ENCODE data around the gene CSDE1.
"Not testable (repeated sequence)": the region's sequence is repeated elsewhere in the genome, so short reads cannot be mapped to it uniquely, and the experiment has no call there.

CSDE1 gene

DNA sequence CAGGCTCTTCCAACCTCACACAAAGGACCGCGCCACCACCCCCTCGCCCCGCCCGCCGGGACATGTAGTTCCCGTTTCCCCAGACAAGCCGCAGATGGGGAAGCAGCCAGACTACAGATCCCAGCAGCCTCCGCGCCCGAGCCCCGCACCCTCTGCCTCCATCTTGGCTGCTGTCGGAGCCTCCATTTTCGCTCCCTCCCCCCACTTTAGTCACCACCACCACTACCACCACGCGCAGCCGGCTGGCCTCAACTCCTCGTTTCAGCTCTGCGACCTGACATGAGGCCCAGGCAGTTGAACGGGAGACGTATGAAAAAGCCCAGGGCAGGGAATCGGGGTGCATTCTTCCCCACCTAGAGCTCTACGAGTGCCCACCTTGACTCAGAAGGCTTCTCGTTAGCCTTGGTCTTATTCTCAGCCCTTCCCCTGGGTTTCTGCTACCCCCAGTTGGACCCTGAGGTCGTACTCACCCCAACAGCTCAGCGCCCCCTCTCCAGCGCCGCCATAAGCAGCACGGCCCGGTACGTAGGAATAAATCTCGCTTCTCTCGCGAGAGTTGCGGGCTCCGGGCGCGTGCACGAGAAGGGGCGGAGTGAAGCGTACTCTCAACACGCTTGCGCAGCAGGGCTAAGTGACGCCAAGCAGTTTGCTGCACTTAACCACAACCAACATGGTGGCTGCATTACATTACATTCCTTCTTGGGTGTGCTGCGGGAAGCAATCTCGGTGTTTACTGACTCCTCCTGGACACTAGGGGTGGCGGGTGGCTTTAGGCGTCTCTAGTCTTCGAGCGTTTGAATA, at the start of gene CSDE1:
Gene CSDE1, minus strand, starts transcription at position 530 of the 801 bp plus-strand sequence. CDS start 18,094 bp downstream, outside the sequence.
- DNase-seq: peak; percentile 98

DNA sequence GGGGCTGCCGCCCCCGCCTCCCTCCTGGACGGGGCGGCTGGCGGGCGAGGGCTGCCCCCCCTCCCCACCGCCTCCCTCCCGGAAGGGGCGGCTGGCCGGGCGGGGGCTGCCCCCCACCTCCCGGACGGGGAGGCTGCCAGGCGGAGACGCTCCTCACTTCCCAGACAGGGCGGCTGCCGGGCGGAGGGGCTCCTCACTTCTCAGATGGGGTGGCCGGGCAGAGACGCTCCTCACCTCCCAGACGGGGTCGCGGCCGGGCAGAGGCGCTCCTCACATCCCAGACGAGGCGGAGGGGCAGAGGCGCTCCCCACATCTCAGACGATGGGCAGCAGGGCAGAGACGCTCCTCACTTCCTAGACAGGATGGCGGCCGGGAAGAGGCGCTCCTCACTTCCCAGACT, 46.7 kb upstream of the CSDE1 start:
- DNase-seq: not testable (repeated sequence)

DNA sequence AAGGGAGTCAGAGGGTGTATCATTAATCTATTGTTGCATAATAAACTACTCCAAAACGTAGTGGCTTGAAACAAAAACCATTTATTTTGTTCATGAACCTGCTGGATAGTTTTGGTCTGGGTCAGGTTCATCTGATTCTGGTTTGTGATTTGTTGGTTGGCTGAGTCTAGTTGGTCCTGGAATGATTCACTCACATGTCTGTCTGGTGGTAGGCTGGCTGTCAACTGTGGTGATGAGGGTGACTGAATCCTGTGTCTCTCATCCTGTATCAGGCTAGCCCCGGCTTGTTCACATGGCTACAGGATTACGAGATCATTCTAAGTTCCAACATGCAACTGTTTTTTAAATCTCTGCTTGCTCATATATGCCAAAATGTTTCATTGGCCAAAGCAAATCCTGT, 45.2 kb upstream of the CSDE1 start:
- DNase-seq: no peak

DNA sequence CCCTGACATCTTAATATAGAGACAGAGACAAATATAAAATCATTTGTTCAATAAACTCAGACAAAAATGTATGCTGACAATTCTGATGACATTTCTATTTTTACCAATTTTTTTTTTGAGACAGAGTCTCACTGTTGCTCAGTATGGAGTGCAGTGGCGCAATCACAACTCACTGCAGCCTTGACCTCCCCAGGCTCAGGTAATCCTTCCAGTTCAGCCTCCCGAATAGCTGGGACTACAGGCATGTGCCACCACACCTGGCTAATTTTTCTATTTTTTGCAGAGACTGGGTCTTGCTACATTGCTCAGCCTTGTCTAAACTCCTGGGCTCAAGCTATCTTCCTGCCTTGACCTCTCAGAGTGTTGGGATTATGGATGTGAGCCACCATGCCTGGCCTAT, 36.3 kb upstream of the CSDE1 start:
- no peak for DNase-seq

DNA sequence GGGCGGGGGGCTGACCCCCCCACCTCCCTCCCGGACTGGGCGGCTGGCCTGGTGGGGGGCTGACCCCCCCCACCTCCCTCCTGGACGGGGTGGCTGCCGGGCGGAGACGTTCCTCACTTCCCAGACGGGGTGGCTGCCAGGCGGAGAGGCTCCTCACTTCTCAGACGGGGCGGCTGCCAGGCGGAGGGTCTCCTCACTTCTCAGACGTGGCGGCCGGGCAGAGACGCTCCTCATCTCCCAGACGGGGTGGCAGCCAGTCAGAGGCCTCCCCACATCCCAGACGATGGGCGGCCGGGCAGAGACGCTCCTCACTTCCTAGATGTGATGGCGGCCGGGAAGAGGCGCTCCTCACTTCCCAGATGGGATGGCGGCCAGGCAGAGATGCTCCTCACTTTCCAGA, 32.8 kb upstream of the CSDE1 start:
- DNase-seq: not testable (repeated sequence)

DNA sequence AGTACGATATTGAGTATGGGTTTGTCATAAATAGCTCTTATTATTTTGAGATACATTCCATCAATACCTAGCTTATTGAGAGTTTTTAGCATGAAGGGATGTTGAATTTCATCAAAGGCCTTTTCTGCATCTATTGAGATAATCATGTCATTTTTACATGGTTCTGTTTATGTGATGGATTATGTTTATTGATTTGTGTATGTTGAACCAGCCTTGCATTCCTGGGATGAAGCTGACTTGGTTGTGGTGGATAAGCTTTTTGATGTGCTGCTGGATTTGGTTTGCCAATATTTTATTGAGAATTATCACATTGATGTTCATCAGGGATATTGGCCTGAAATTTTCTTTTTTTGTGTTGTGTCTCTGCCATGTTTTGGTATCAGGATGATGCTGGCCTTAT, 28.7 kb upstream of the CSDE1 start:
- DNase-seq: not testable (repeated sequence)

DNA sequence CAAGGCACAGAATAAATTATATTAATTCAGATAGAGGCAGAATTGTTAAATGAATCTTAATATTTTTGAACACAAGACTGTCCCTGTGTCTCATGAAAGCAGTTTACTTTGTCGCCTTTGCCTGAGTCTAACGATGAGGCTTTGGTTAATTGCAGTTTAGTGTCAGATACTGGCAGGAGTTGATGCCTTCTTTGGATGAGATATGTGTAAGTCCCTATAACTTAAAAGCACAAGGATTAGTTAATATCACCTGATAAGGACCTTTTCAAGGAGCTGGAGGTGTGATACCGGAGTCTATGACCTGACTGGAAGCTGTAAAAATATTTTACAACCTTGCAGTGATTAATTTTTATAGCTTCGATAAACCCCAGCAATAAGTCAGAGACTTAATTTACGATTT, 24.7 kb upstream of the CSDE1 start:
- DNase-seq: no peak

DNA sequence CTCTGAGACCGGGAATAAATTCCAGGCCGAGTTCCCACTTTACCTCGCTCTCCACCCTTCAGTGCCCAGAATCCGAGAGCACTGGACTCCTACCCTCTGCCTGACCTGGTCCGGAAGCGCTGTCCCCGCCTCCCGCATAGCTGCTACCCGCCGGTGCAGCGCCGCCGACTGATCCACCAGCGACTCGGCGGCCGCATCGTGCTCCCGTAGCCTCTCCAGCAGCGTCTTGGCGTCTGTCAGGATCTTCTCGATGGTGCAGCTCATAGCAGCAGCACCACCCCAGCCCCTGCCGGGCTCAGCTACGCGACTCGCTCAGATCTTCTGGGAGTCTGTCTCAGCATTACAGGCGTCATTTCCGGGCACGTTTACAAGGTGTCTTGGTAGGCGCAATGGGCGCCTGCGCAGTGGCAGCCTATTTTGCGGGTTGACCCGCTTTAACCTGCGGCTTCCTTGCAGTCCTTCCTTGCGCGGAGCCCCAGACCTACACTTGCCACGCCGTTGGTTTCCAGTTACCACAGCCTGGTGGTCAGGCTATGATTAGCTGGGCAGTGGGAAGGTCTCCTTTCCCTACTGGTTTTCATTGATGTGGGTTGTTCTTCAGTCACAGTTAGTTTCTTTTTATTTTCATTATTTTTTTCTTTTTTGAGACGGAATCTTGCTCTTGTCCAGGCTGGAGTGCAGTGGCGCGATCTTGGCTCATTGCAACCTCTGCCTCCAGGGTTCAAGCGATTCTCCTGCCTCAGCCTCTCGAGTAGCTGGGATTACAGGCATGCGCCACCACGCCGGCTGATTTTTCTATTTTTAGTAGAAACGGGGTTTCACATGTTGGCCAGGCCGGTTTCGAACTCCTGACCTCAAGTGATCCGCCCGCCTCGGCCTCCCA, 22.8 kb upstream of the CSDE1 start, which contains the start of gene SIKE1:
Gene SIKE1, minus strand, starts transcription at position 342 of the 883 bp plus-strand sequence. Its CDS starts 78 bp downstream, at position 264.
- peak; percentile 95 for DNase-seq

DNA sequence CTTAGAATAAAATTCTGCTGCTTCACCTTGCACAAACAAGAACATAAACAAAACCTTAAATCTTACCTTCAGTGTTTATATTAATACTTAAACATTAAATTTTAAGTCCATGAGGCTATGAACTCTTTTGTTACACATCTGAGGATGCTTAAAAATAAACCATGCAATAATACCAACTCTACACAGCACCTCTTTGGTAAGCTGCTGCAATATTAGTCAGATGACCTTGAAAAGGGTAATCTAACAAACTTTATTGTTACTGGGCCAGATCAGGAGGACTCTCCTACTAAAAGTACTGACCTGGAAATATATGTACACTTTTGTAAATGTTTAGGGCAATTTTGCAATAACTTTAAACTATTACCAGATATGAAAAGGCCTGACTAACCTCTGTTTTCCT, 21.9 kb upstream of the CSDE1 start:
- no peak for DNase-seq

DNA sequence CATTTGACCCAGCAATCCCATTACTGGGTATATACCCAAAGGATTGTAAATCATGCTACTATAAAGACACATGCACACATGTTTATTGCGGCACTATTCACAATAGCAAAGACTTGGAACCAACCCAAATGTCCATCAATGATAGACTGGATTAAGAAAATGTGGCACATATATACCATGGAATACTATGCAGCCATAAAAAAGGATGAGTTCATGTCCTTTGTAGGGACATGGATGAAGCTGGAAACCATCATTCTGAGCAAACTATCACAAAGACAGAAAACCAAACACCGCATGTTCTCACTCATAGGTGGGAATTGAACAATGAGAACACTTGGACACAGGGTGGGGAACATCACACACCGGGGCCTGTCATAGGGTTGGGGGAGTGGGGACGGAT, 18.9 kb upstream of the CSDE1 start:
- not testable (repeated sequence) for DNase-seq

DNA sequence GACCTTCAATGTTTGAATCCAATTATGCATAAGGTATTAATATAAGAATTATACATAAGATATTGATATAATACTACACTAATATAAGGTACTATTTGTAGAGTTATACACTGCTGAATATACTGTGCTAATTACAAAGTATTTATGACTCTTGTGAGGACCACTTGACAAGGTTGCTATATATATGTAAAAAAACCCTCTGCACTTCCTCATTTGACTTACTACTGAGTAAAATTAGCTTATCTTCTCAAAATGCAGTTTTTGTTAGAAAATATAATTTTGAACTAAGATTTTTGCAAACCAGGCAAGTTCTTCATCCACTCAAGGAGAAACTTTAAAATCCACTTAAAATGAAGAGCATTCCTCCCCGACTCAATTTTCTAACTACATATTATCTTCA, 14.2 kb upstream of the CSDE1 start:
- no peak for DNase-seq

DNA sequence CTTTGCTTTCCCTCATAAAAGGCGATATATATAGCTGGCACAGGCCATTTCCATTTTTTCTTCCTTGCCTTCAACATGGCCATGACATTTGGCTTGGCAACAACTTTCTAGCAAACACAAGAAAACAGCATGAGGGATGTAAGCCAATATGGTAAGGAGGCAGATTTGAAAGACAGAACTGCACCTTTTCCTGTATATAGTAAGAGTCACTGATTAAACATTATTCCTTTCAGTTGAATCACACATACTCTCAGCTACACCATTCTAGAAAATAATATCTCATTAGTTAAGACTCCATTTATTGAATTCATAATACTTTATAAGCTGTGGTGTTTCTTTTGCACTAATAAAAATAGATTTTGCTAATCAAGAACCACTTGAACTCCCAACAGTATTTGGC, 13.2 kb upstream of the CSDE1 start:
- no peak for DNase-seq

DNA sequence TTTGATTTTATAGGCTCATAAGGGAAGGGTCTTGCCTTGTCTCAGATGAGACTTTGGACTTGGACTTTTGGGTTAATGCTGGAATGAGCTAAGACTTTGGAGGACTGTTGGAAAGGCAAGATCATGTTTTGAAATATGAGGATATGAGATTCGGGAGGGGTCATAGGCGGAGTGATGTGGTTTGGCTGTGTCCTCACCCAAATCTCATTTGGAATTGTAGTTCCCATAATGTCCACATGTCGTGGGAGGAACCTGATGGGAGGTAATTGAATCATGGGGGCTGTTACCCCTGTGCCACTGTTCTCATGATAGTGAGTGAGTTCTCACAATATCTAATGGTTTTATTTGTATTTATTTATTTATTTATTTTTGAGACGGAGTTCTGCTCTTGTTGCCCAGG, 6.9 kb upstream of the CSDE1 start:
- DNase-seq: no peak

DNA sequence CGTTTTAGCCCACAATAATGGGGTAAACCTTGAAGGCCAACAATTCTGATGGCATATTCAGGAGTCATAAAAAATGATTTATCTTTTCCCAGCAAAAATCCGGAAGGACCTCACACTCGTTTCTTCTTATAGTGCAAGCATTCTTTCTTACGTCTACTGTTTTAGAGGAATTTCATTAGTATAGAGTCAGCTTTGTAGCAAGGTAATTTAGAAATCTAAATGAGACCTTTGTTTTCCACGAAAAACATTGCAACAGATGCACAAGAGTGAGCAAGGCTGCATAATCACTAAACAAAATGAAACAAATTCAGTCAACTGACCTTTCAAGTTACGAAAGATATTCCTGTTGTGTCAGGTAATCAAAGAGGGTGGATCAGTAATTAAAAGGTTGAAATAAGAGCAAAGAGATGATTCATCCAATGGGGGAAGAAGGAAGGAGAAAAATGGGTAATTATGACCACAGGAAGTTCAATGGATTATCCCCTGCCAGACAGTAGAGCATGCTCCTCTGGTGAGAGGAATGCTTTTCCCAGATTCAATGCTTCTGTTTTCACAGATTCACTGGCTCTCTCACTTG, 560 bp upstream of the CSDE1 start:
- peak; percentile 8 for DNase-seq

DNA sequence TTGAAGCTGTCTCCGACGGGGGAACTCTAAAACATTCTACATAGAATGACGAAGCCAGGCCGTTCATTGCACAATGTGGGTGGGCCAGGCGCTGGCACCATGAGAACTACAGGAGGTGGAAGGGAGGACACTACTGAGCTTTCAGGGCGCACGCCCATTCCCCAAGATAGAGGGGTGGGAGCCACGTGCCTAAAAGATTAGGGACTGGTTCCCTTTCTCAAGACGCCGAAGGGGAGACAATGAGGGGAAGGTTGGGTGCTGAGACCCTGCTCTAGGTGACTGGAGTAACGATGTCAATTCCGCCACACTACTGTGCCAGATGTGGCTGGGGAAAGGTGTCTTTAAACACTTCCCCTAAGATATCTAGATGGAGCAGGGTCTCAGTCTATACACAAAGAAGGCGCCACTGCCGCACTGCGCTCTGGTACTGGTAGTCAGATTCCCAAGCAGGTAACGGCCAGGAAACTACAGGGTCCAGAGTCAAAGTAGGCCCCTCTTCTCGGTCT, 782 bp downstream of the CSDE1 start:
- DNase-seq: peak; percentile 63

DNA sequence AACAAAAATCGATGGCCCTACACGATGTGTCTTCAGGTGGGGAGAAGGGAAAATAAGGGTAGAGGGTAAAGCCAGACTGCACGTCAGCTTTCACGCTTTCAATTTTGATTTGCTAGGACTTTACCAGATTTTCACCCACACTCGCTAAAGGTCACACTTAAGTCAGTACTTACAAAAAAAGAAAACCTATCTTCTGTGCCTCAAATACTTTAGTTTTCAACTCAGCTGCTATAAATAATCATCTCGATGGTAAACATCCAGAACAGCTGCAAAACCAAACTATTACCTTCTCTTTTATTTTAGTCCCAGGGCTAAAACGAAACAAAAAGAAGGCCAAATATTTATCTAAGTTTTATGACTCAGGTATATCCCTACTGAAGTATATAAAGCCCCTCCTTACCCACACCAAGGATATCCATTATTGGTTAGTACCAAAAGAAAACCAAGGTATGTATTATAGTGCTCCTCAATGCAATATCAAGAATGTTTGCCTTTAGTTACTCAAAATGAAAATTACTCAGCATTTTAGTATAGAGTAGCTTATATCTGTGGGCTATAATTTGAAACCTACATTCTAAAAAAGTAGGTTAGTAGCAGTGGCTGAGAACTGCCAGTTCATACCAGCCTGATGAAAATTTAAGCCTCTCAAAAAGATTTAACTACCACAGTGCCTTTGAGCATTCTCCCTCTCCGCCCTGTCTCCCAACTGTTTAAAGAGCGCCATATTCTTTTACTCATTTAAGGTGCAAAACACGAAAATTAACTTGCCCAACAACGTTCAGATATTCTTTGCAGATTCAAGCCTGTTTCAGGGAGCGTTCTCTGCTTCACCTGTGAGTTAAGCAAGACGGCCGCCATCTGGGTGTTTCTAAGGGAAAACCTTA, 1.5 kb downstream of the CSDE1 start:
- DNase-seq: no peak

DNA sequence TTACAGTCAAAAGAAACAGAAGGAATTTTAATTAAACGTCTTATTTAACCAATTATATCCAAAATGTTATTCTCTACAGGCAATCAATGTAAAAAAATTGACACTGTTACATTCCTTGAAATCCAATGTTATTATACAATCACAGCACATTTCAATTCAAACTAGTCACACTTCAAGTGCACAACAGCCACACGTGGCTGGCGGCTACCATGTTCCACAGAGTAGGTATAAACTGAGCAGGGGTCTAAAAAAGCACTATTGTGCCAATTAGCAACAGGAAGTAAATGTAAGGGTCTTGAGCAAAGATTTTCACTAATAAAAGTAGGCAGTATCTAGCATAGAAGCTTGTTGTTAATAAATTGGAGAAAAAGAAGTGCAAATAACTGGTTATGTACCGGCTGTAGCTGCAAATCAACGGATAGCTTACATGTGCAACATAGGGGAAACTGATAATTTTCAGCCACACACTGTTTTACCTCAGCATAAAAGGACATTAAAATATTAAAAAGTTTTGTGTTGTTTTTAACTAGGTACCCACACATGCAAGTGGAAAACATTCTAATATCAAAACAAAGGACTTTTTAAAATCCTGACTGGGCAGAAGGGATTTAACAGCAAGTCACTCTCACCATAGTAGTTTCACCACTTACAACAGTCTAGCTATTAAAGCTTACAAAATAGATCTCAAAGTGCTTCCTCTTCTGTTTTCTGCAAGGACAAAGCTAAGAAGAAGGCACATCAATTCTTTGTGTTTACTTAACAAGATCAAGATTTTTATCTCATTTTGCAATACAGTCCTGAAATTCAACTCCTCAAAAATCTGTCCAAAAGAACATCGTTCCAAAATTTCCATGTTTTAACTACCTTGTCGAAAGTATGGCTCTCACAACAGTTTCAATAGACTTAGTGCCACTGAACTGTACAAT, 2.5 kb downstream of the CSDE1 start:
- DNase-seq: peak; percentile 26

DNA sequence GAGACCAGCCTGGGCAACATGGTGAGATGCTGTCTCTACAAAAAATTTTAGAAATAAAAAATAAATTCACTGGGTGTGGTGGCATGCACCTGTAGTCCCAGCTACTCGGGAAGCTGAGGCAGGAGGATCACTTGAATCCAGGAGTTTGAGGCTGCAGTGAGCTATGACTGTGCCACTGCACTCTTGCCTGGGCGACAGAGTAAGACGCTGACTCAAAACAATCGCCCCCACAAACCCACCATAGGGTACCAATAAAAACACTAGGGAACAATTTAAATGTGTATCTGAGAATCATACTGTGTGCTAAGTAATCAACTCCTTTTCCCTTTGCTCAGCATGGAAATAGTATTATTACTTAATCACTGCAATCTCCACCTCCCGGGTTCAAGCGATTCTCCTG, 4.1 kb downstream of the CSDE1 start:
- not testable (repeated sequence) for DNase-seq

DNA sequence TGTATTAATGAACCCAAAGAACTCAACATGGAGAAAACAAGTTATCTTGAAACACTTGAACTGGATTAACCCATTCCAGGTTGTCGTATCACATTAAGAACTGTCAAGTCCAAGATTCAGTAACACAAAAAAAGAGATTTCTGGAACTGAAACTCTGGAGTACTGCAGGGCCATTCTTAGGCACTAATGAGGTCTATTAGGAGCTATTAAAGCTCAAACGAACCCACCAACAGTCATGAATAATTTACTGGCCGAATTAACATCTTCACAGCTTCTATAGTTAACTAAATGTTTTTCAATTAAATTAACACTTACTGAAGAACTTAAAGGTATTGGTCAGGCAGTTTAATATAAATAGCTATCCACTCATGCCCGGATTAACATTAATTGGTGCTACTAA, 4.6 kb downstream of the CSDE1 start:
- no peak for DNase-seq

DNA sequence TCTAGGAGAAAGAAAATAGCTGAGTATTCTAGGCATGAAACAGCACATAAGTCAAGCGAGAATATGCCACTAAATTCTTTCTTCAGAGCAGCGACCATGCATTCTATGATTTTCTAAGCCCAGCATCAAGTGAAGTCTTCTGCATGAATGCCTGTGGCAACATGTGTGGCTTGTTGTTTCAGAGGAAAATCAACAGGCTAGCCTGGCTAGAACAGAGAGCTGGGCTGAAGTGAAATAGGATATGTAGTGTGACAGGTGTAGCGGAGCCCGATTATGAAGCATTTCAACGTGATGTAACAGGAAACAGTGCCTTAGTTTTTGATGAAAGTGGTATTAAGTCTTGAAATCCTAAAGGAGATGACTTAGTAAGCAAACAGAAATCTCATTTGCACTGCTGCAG, 7.0 kb downstream of the CSDE1 start:
- no peak for DNase-seq

DNA sequence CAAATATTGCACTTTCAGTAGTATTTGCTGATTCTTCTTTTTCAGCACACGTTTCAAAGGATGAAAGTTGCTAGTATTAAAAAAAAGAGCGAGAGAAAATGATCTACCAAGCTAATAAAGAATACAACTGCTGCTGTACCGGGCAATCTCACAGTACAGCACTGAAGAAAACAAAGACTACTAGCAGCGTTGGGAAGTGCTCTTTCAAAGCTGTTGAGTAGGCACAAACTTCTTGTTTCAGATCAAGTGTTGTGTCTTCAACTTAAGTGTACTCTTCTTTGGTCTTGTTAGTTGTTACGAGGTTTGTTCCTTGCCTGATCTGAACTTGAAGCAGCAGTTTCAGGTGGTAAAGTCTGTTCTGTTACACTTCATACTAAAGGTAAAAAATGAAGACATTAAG, 7.9 kb downstream of the CSDE1 start:
- DNase-seq: no peak
